GM21390 (cell line): ENCODE results near the gene SLCO2B1.
"Not testable (repeated sequence)": the region's sequence is repeated elsewhere in the genome, so short reads cannot be mapped to it uniquely, and the experiment has no call there.

Experiments used
- ATAC-seq: cut with Tn5 transposase; IDR thresholded peaks from one replicate; pipeline ENCODE4 v1.9.1; 2021; ENCODE audit not compliant: unreplicated experiment

The SLCO2B1 gene, protein sequence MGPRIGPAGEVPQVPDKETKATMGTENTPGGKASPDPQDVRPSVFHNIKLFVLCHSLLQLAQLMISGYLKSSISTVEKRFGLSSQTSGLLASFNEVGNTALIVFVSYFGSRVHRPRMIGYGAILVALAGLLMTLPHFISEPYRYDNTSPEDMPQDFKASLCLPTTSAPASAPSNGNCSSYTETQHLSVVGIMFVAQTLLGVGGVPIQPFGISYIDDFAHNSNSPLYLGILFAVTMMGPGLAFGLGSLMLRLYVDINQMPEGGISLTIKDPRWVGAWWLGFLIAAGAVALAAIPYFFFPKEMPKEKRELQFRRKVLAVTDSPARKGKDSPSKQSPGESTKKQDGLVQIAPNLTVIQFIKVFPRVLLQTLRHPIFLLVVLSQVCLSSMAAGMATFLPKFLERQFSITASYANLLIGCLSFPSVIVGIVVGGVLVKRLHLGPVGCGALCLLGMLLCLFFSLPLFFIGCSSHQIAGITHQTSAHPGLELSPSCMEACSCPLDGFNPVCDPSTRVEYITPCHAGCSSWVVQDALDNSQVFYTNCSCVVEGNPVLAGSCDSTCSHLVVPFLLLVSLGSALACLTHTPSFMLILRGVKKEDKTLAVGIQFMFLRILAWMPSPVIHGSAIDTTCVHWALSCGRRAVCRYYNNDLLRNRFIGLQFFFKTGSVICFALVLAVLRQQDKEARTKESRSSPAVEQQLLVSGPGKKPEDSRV

GRCh38 chr11:75150879-75151278, at the start of gene SLCO2B1:
TSS of gene SLCO2B1 (plus strand) at chr11:75151107. CDS start at chr11:75151382, 275 bp downstream.
- no peak for ATAC-seq

GRCh38 chr11:75101424-75102128, 49.3 kb upstream of the SLCO2B1 start:
- no peak for ATAC-seq

DNA sequence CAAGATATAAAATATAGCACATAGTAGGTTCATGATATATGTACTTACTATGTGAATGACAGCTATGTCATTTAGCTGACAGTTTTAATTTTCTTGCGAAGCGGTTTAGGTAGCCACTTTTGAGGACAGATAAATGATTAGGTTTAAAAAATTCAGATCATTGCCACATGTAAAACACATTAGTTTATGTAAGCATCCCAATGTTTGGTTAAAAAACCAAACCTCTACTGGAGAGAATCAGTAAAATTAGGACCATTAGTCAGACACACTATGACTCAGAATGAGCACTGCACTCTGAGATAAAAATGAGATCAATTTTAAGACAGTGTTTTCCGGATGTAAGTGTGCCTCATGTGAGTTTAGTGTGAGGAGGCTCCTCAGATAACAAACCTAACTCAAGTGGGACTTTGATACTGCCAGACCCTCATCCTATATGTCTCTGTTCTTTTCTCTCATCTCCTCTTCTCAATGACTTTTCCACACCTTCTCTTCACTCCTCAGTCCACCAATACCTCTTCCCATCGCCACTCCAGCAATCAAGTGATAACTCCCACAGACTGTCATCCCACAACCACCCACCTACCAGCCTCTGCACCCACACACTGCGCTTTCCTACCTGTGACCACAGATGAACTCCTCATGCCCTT, 47.4 kb upstream of the SLCO2B1 start:
- ATAC-seq: no peak

GRCh38 chr11:75105462-75105925, 45.4 kb upstream of the SLCO2B1 start:
- ATAC-seq: no peak

DNA sequence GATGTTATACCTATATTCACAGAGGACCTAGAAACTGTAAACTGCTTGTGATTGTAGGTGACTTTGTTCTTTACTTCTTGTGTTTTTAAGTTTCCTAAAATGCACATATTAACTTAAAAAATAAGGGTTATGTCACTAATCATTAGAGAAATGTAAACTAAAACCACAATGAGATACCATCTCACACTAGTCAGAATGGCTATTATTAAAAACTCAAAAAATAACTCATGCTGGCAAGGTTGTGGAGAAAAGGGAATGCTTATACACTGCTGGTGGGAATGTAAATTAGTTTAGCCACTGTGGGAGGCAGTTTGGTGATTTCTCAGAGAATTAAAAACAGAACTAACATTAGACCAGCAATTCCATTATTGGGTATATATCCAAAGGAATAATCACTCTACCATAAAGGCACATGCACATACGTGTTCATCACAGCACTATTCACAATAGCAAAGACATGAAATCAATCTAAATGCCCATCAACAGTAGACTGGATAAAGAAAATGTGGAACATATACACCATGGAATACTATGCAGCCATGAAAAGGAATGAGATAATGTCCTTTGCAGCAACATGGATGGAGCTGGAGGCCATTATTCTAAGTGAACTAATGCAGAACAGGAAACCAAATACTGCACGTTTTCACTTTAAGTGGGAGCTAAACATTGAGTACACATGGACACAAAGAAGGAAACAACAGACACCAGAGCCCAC, 44.8 kb upstream of the SLCO2B1 start:
- ATAC-seq: not testable (repeated sequence)

DNA sequence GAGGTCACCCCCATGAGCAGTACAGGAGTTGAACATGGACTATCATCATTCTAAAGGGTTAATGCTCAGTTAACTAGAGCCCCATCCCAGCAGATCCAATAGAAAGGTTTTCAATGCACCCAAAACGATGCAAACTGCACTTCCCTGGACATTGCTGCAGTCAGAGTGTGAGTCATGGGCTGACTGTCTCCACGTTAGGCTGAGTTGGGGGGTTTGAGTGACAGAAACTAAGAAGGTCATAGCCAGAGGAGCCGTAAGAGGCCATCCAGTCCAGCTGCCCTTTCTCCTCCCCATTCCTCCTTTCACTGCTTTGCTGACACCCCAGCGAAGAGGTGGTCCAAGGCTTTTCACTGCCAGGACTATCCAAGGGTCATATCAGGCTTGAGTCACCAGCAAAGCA, 43.7 kb upstream of the SLCO2B1 start:
- ATAC-seq: no peak

DNA sequence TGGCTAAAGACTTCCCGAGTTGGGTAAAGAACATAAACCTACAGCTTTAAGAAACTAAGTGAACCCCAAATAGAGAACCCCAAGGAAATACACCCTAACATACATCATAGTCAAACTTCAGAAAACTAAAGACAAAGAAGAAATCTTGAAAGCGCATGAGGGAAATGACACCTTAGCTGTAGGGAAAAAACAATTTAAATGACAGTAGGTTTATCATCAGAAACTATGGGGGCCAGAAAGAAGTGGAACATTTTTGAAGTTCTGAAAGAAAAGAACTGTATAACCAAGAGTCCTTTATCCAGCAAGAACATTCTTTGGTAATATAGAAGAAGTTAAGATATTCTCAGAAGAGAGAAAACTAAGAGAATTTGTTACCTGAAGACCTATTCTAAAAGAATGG, 38.7 kb upstream of the SLCO2B1 start:
- ATAC-seq: no peak

DNA sequence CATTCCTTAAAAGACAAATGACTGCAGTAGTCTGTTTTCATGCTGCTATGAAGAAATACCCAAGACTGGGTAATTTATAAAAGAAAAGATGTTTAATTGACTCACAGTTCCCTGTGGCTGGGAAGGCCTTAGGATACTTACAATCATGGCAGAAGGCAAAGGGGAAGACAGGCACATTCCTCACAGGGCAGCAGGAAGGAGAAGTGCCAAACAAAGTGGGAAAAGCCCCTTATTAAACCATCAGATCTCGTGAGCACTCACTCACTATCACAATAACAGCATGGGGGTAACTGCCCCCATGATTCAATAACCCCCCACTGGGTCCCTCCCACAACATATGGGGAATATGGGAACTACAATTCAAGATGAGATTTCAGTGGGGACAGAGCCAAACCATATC, 37.9 kb upstream of the SLCO2B1 start:
- no peak for ATAC-seq

GRCh38 chr11:75114465-75114864, 36.4 kb upstream of the SLCO2B1 start:
- no peak for ATAC-seq

GRCh38 chr11:75118577-75118976, 32.3 kb upstream of the SLCO2B1 start:
- ATAC-seq: no peak

- no peak for ATAC-seq
Measured at GRCh38 chr11:75126564-75126963, 24.3 kb upstream of the SLCO2B1 start.

GRCh38 chr11:75132080-75132479, 18.8 kb upstream of the SLCO2B1 start:
- no peak for ATAC-seq

GRCh38 chr11:75133976-75134375, 16.9 kb upstream of the SLCO2B1 start:
- ATAC-seq: no peak

GRCh38 chr11:75135021-75135650, 15.8 kb upstream of the SLCO2B1 start:
- ATAC-seq: no peak

DNA sequence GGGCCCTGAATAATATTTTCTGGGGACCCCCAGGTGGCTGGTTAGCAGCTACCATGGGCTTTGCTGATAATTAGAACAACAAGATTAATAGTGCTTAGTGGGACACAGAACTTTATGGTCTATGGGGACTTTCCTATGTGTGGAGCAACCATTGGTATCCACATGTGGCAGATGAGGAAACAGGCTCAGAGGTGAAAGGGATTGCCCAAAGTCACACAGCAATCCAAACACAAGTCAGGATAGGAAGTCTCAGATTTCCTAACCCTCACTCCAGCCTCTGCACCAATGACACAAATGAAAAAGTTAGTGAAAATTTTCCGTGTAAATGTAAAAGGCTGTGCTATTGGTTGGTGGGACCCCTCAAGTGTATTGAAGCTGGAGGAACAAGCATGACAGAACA, 15.3 kb upstream of the SLCO2B1 start:
- no peak for ATAC-seq

- no peak for ATAC-seq
Measured at GRCh38 chr11:75140269-75141138, 10.4 kb upstream of the SLCO2B1 start.

GRCh38 chr11:75141166-75141565, 9.7 kb upstream of the SLCO2B1 start:
- no peak for ATAC-seq

- ATAC-seq: peak; percentile 71
Measured at GRCh38 chr11:75142714-75143419, 8.0 kb upstream of the SLCO2B1 start.

DNA sequence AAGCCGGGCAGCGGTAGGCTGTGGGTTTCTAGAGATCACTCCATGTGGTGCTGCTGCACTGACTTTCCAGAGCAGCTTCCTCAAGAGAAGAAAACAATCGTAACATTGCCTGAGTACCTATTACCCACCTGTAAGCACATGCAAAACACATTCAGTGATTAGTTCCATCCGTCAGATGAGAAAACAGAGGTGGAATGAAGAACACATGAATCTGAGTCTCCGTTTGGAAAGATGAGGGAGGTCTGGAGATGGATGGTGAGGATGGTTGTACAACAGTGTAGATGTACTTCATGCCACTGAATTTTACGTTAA, 7.5 kb upstream of the SLCO2B1 start:
- ATAC-seq: no peak
